DMS79 (cell line): ENCODE data around the gene ARHGEF7.
"Not testable (repeated sequence)": the region's sequence is repeated elsewhere in the genome, so short reads cannot be mapped to it uniquely, and the experiment has no call there.

Experiments
- DNase-seq: peaks from one replicate; lab custom pipeline; 2025; lab: John Stamatoyannopoulos, UW

The ARHGEF7 gene

DNA sequence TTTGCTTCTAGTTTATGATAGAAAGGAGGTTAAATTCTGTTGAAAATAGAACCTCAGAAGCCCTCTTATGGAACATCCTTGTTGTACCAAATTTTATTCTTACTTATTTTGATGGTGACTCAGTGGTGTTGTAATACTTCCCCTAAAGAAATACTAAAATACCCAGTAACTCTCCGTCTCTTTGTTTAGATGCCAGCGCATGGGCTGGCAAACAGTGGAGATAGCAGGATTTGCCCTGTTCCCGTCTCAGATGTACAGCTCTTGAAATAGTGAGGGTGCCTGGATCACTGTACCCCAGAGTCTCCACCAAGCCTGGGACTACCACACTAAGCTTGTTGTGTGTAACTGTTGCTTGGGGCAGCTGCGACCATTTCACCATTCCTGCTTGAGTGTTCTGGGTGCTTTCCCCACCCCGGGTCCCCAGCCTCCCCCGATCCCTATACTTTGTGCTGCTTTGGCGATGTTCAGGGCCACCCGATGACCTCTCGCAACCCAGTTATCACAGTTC is 138.3 kb downstream of the ARHGEF7 start:
- DNase-seq, result no peak

DNA sequence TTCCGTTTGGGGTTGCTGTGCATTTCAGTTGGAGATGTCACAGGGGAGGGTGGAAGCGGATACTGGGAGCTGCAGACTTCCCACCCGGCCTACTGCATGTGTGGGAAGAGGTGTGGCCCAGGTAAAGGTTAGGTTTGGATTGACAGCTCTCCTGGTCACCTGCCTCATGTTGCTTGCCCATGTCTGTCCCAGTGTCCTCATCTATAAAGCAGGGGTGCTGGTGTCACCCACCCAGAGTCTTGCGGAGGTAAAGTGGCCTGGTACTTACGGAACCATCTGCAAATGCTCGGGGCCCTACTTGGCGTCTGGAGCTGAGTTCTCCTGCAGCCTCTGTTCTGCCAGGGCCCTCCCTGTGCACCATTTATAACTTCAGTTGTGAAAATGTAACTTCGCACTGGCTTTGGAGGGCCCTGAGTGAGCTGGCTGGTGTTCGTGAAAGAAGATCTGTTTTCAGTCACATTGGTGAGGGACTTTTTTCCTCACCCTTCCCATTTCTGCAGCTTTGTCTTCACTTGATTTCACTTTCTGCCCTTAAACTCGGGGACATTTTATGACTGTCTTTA is 140.2 kb downstream of the ARHGEF7 start:
- DNase-seq, result no peak

DNA sequence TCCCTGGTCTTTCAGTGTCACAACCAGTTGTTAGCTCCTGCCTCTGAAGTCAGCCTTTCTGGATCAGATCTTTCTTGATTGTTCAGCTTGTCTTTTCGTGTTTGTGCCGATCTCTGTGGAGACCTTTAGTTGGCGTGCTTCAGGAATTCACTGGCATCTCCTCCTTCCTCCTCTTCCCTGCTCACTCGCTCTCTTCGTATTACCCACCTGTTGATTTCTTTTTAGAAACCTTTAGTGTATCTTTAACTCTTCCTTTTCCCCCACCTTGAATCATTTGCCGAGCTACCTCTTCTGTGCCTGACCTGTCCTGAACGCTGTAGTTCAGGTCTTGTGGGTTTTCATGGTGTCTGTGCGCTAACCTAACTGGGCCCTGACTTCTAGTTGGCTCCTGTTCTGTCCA is 141.3 kb downstream of the ARHGEF7 start:
- no peak for DNase-seq

DNA sequence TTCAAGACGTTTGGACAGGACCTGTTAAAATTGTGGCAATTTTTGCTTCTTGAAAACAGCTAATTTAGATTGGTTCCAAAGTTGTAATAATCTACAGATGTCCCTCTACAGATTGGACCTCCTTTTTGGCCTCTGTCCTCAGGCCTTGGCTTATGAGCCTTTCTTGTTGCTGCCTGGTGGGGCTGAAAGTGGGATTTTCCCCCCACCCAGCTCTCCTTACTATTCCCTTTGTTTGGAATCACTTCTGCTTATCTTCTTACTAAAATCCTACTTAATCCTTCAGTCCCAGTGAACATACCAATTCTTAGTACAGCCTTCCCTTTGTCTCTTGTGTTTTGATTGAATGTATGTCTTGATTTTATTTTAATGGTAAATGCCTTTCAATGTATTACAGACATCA is 141.8 kb downstream of the ARHGEF7 start:
- DNase-seq, result no peak

GRCh38 chr13:111257899-111258298 is 142.8 kb downstream of the ARHGEF7 start:
- not testable (repeated sequence) for DNase-seq

- no peak for DNase-seq
These were observed 143.5 kb downstream of the ARHGEF7 start for GRCh38 chr13:111258637-111259036.

GRCh38 chr13:111259058-111259457 is 143.9 kb downstream of the ARHGEF7 start:
- DNase-seq, result no peak

DNA sequence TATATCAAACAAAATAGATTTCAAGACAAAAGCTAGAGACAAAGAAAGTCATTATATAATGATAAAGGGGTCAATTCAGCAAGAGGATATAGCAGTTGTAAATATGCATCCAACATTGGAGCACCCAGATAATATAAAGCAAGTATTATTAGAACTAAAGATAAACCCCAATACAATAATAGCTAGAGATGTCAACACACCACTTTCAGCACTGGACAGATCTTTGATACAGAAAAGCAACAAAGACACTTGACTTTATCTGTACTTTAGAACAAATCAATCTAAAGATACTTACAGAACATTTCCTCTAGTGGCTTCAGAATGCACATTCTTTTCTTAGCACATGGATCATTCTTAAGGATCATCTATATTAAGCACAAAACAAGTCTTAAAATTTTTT is 146.2 kb downstream of the ARHGEF7 start:
- DNase-seq, result no peak

DNA sequence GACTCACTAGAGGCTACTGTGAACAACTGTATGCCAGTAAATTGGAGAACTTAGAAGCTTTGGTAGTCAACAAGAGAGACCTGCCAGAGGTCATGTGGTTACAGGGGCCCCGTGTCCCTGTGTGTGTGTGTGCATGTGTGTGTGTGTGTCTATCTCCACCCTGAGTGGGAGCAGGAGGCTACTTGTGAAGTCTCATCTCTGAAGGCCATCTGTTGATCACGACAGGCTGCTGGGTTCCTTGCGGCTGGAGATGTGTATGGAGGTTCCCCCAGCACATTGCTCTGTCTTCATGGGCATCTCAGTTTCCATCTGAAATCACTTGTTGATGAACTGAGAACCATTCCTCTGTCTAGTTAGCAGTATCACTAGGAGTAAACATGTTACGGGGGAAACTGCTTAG is 147.2 kb downstream of the ARHGEF7 start:
- no peak for DNase-seq

DNA sequence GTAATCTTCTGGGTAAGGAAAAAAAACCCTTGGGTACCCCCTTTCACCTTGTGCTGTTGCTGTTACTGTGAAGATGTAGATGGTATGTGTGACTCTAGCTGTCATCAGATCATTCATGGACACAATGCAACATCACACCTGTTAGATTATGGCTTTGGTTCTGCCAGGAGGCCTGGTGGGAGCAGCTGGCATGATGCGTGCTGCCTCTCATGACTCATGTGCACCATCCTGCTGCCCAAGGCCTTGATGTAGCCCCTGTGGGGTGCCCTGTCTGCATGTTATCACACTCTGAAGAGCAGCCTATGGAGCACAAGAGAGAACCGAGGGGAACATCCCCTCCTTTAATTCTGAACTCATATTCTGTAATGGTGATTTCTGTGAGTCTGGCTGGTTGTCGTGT is 147.6 kb downstream of the ARHGEF7 start:
- DNase-seq, result no peak

DNA sequence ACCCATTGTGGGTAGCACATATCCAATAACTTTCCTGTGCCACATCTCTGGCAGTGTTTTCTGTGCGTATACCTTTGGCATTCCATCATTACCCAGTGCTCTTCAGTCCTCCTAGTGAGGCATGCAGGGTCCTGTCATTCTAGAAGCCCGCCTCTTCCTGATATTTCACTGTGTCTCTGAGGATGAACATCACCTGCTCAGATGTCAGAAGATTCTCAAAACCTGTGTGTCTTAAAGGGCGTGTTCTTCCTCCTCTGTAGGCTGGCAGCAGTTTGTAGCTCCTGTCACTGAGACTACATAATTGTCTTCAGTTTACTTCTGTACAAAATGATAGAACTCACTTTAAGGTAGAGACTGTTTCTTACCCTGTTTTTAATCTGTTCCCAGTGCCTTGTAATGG is 148.5 kb downstream of the ARHGEF7 start:
- no peak for DNase-seq

GRCh38 chr13:111265006-111265700 is 150.0 kb downstream of the ARHGEF7 start:
- no peak for DNase-seq

DNA sequence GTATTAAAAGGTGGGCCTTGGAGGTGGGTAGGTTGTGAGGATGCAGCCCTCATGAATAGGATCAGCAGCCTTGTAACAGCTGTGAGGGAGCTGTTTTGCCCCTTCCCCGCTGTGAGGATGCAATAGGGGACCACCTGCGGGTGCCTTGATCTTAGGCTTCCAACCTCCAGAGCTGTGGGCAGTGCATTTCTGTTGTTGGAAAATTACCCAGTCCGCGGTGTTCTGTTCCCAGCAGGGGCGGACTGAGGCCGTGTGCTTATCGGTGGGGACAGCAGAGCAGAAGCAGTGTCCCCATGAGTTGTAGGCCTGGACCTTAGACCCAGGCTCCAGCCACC is 150.6 kb downstream of the ARHGEF7 start:
- DNase-seq, result no peak

DNA sequence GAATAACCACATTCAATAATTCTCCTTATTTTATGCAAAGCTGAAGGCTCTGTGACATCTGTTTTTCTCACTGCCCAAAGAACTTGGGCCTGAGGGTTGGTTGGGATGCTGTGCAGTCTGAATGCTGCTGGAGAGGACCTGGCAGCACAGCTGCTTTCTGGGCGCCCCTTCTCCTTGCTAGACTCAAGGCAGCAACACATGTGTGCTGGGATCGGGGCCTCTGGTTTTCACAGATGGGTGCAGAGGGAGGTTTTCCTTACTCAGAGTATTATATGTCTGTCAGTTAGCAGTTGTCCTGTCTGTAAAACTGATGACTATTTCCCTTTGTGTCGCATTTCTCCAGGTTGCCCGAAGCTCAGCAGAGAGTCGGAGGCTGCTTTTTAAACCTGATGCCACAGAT is 152.1 kb downstream of the ARHGEF7 start:
- peak; percentile 84 for DNase-seq

DNA sequence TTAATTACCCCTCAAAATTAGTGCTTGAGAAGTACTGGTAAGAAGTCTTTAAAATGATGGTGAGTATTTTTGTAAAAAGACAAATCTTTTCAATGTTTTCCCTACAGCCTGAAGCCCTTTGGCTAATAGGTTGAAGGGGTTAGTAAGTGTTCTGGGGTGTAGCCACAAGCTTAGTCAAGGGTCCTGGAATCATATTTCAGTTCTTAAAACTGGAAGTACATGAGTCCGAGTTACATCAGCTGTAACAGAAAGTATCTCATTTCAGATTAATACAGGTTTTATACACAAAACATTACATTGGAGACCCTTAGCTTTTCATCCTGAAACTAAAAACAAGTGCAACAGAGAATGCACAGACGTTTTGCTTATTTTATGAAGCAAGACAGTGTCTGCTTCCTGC is 152.7 kb downstream of the ARHGEF7 start:
- peak; percentile 98 for DNase-seq

GRCh38 chr13:111269508-111269907 is 154.4 kb downstream of the ARHGEF7 start:
- no peak for DNase-seq

- no peak for DNase-seq
These were observed 155.0 kb downstream of the ARHGEF7 start for GRCh38 chr13:111270126-111270525.

DNA sequence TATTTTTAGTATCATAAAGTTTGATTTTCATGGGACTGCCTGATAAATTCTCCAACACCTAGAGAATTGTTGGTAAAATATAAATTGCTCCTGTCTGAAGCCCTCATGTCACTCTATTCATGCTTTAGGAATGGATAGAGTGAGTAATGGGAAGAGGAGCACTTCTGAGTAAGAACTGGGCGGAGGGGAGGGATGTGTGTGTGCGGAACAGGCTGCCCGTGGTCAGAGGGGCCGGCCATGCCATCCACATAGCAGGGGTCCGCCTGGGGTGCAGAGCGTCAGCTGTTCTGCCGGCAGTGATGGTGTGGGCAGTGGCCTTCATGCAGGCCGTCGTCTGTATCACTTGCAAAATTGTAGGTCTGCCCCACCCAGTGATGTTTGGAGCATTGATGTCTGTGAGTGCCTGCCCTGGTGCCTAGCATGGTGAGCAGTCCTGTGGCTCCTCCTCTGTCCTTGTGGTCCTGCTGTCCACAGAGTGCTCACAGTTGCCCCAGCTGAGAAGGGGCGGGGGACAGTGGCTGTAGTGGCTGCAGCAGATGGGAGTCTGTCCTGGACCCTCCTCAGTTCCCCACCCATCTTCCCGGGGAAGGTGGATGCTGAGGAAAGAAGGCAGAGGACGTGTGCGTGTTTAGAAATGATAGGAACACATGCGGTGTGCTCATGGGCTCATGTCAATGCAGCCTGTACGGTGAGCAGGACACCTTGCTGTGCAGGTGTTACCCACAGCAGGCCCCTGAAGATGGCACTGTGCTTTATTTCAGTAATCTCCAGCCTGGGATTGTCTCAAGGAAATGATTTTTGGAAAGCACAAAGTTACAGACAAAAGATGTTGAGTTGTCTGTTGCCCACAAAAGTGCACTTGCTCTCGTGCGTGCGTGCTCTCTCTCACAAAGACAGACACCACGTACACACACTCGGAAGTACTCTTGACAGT is 155.9 kb downstream of the ARHGEF7 start:
- DNase-seq, result no peak

DNA sequence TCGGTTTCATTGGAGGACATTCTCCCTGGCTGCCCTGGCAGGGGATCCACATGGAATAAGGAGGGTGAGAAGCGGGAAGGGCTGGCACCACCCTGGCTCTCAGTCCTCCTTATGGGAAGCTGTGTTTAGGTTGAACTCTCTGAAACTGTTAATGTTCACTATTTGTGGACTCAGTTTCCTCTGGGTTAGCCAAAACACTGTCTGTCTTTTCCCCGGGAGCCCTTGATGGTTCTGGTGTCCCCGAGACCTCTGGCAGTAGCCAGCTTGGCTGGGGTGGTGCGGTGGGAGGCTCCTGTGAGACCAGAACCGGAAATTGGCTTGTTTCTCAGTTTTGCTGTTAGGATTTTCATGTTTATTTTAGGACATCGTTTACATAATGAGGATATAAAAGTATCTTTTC is 157.0 kb downstream of the ARHGEF7 start:
- no peak for DNase-seq

DNA sequence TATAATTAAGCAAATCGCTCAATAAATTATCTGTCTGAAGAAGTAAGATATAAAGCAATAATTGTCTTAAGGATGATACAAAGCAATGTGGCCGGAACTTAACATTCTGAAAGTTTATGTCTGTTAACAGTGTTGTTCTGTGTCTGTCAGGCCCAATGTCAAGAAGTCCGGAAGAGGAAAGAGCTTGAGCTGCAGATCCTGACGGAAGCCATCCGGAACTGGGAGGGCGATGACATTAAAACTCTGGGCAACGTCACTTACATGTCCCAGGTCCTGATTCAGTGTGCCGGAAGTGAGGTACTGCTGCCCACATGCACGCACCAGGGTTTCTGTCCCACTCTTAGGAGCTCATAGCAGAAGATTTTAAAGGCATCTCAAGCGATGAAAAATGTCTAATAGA is 160.3 kb downstream of the ARHGEF7 start:
- DNase-seq, result no peak

DNA sequence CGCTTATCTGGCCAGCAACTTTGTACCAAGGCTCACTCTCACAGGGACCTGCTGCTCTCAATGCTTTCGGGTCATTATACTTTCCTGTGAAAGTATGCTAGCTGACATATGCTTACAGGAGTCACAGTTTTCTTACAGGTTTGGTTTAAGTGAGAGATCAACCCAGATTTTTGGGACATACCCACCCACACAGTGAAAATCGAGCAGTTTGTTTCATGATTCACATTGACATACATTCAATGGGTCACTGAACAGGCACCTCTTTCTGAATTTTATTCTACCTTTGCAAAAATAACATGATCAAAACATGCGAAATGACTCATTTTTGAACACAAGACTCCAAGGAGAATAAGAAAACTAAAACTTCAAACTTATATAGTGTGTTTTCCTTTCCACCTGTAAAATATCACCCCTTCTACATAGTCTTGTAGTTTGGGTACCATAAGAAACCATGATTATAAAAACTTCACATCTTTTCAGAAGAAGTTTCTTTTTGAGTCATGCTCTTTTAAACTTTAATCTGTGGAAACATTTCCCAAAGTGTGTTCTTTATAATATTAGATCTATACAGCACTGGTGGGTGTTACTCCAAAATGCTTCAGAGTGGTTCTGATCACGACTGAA is 161.0 kb downstream of the ARHGEF7 start:
- DNase-seq, result no peak

GRCh38 chr13:111278258-111278657 is 163.1 kb downstream of the ARHGEF7 start:
- no peak for DNase-seq
